ENCODE results near the gene NLRX1. TPM values are rescaled to one million over a fixed set of nuclear protein-coding genes. Genes with fewer than 3 reads are reported as not detected.

The NLRX1 gene
- total and polyA plus RNA-seq, 10 of the 15 experiments (the other 5 are each of a cell fraction or from before 2014, with no cell fraction given): 0.85 to 18.5 (median 10.0) TPM

DNA sequence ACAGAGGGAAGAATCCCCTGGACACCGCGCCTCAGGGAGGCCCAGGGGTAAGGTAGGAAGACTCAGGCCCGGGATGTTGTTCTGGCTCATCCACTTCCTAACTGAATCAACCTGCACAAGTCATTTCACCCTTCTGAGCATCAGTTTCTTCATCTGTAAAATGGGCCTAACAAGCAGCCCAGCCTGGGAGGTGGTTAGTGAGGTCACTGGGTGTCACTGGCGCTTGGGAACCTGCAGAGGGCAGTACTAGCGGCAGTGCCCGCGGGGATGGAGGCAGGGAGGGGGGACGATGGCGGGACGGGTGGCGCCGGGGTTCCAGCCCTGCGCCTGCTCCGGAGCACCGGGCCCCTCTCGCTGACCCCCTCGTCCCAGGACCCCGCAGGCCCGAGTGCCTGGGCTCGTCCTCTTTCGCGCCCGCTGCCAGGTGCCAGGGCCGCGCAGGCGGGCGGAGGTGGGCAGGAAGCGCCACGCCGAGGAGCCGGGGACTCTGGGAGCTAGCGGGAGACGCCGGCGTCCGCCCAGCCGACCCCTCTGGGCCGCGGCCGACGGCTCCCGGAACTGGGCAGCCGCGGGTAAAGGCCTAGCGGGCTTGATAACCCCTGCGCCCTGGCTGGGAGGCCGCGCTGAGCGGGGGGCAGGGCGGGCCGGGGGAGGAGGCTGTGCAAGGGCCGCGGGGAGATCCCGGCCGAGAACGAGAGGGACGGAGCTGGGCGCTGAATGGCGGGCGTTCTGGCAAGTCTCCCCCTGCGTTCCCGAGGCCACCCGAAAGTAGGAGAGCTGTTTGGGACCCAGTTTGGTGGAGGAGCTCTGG is at the start of gene NLRX1 (continued):
- TF ChIP-seq CEBPB (IDR thresholded peaks at IDR 0.05; ENCODE audit: borderline replicate concordance in 1 of 2, low read depth in 2 of 2, low read length in 2 of 2) (no peak), CREM (IDR thresholded peaks at IDR 0.05; ENCODE audit: low read depth) (peak; percentile 79; the same call in 1 of the 2 replicates), SIN3A (IDR thresholded peaks at IDR 0.05; ENCODE audit: low read depth, low read length) (0 out of 2 replicates have a peak, but pooled peaks have one; percentile 38), NFIC (IDR thresholded peaks at IDR 0.05; ENCODE audit: low read depth, low read length) (no peak), HCFC1 (IDR thresholded peaks at IDR 0.05; ENCODE audit: low read length) (peak; percentile 15; the same call in 1 of the 2 replicates), SP1 (IDR thresholded peaks at IDR 0.05; ENCODE audit: low read depth, low read length) (peak; percentile 28), GATAD2B (conservative IDR thresholded peaks at IDR 0.05; ENCODE audit: low read depth) (peak; percentile 94), CREB1 (IDR thresholded peaks at IDR 0.05; ENCODE audit: low read depth) (peak; percentile 88), HDAC6 (IDR thresholded peaks at IDR 0.05; ENCODE audit: unreplicated experiment) (no peak), EGR1 (IDR thresholded peaks at IDR 0.05; ENCODE audit: borderline replicate concordance in 1 of 2, low read depth in 2 of 2, low read length in 2 of 2) (0 out of 3 replicates have a peak, but pooled peaks of 1 of the 2 experiments have one; percentile 28), IRF4 (IDR thresholded peaks at IDR 0.05; ENCODE audit: low read depth, low read length) (0 out of 2 replicates have a peak, but pooled peaks have one; percentile 71), IKZF1 (conservative IDR thresholded peaks at IDR 0.05) (peak; percentile 83), RUNX3 (IDR thresholded peaks at IDR 0.05; ENCODE audit: low read length) (peak; percentile 84), BHLHE40 (IDR thresholded peaks at IDR 0.05; ENCODE audit: borderline replicate concordance in 1 of 2, low read depth in 2 of 2, low read length in 1 of 2) (peak; percentile 35 to 57; a peak in 3 of 4 replicates), CTCF (IDR thresholded peaks at IDR 0.05 in 2 of 3, conservative IDR thresholded peaks at IDR 0.05 in 1 of 3; ENCODE audit: control insufficient read depth in 2 of 3, extremely low read depth in 1 of 3, insufficient read depth in 1 of 3, low read depth in 3 of 3, low read length in 3 of 3) (peak; percentile 86 to 97 (median 95)), NR2C2 (IDR thresholded peaks at IDR 0.05; ENCODE audit: borderline replicate concordance, control insufficient read depth, insufficient read length, low read depth) (no peak), PAX5 (IDR thresholded peaks at IDR 0.05; ENCODE audit: borderline replicate concordance, low read depth, low read length) (no peak)
- TF ChIP-seq, protein P1, sequence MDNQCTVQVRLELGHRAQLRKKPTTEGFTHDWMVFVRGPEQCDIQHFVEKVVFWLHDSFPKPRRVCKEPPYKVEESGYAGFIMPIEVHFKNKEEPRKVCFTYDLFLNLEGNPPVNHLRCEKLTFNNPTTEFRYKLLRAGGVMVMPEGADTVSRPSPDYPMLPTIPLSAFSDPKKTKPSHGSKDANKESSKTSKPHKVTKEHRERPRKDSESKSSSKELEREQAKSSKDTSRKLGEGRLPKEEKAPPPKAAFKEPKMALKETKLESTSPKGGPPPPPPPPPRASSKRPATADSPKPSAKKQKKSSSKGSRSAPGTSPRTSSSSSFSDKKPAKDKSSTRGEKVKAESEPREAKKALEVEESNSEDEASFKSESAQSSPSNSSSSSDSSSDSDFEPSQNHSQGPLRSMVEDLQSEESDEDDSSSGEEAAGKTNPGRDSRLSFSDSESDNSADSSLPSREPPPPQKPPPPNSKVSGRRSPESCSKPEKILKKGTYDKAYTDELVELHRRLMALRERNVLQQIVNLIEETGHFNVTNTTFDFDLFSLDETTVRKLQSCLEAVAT (IDR thresholded peaks at IDR 0.05): peak; percentile 44; the same call in 1 of the 2 replicates

All from GM12878 (cell line).